Suppressor macrophage treated with lipopolysaccharide for 1 hour (primary cell): Measurements from ENCODE around the gene COG4.
A peak's percentile ranks its signal among the peaks of the same experiment; 100 is the strongest.
"Not testable (repeated sequence)": the region's sequence is repeated elsewhere in the genome, so short reads cannot be mapped to it uniquely, and the experiment has no call there.

Experiments used
- DNase-seq, 3 donors: peaks; one replicate each; pipeline ENCODE4 v3.0.0-alpha.2; 2020 to 2022

The COG4 gene

DNA sequence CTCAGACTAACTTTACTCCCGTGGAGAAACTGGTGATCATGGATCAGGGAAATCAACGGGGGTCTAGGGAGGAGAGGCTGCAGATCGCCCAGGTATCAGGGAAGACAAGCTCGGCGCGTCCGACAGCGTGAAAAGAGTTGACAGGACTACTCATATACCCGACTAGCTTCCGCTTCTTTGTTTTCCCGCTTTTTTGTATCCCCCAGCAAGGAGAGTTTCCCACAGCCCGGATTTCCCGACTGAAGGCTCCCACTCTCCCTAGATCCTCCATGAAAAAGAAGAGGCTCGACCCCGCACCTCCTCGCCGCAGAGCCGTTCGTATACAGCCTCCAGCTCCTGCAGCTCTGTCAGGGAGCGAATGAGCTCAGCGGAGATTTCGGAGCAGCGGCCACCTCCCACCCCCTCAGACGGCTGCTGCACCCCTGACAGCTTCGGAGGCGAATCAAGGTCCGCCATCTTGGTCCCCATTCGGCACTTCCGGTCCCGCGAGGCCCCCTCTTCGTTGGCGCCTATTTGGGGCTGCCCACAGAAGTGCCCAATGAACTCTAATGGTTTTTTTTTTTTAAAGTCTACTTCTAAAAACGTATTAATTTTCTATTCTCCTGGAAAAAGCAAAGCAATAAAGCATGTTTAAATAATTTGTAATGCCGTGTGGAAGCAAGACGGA is at the start of gene COG4:
COG4 (minus strand) TSS at position 479 of the 667 bp plus-strand sequence; CDS start at position 468, 11 bp downstream.
- peak; percentile 93 to 94 (median 93) for DNase-seq

DNA sequence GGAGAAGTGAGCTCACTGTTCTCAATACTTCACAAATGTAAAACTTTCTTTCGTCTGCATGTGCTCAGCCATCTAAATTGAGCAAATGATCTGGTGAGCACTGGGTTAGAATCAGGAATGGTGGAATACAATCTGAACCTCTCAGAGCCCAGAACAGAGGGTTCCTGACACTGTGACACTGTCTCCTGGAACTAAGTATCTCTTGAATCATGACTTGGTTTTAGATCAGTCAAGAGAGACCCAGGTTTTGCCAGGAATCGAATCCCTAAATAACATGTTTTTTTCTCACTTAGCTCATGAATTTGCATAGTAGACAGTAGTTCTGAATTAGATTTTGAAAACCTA is 49.5 kb upstream of the COG4 start:
- no peak for DNase-seq

DNA sequence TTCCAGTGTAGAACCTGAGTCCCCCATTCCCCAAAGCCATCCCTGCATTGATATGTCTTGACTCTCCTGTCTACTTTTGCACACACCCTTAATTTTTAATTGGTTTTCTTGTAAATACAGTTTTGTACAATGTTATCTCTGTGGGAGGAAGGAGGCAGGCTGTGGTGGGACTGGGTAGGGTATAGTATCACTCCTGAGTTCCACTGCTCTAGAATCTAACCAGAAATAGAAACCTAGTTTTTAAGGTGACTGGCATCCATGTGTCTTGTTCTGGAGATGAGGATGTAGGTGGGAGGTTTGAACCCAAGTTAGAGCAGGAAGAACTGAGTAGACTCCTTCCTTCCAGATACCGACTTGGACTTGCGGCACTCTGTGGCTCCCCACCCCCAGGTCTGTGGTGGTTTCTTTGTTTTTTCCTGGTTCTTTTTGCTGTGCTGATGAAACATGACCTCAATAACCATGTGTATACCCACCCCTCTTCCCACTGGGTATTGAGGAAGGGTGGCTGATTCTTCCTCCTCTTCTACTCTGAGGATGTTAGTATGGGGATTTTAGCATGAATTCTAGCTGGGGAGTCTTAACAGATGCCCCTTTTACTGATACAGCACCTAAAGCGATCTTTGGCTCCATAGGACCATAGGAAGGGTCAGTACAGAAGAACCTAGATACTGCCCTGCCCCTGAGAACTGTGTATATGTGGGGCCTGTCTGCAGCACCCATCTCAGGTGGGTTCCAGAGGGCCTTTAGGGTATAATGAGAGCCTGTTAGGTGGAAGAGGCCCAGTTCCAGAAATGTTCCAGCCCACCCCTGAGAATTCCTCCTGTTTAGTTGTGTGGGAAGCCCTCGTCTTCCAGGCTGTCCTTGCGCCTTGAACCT is 48.9 kb upstream of the COG4 start:
- DNase-seq: peak; percentile 12 to 46 (median 36)

DNA sequence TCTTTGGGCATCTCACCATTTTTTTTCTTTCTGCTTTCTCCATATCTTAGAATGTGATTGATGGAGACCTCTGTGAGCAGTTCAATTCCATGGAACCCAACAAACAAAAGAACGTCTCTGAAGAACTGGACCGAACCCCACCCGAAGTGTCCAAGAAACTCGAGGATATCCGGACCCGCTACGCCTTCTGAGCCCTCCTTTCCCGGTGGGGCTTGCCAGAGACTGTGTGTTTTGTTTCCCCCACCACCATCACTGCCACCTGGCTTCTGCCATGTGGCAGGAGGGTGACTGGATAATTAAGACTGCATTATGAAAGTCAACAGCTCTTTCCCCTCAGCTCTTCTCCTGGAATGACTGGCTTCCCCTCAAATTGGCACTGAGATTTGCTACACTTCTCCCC is 48.3 kb upstream of the COG4 start:
- DNase-seq: no peak

DNA sequence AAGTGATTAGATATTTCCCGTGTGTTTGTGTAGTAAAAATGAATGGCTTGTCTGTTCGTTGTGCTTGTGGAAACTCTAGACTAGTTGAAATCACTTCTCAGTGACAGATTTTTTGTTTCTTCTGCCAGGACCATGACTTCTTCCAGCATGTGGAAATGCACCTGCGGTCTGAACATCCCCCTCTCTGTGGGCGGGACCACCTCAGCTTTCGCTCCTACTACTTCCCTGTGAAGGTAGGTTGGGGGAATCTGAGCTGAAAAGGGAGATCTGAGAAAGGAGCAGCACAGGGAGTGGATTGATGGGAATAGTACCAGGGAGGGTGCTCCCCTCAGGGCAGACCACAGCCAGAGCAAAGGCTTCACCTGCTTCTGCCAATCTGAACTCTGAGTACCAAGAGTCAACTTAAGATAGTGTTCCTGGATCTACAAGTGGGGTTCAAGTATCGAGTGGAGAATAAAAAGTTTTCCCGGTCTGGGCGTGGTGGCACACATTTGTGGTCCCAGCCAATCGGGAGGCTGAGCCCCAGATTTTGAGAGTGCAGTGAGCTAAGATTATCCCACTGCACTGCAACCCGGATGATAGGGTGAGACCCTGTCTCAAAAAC is 47.7 kb upstream of the COG4 start:
- no peak for DNase-seq

DNA sequence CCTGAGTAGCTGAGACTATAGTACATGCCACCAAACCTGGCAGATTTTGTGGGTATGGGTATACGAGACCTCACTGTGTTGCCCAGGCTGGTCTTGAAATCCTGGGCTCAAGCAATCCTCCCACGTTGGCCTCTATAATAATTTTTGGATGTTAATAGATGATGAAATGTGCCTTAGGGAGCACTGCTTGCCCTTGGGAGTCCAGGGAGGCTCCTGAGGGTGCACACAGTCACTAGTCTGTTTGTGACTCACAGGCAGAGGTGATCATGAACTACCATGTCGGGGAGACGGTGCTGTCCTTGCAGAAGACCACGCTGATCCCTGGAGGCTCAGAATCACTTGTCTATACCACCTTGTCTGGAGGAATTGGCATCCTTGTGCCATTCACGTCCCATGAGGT is 46.4 kb upstream of the COG4 start:
- no peak for DNase-seq

DNA sequence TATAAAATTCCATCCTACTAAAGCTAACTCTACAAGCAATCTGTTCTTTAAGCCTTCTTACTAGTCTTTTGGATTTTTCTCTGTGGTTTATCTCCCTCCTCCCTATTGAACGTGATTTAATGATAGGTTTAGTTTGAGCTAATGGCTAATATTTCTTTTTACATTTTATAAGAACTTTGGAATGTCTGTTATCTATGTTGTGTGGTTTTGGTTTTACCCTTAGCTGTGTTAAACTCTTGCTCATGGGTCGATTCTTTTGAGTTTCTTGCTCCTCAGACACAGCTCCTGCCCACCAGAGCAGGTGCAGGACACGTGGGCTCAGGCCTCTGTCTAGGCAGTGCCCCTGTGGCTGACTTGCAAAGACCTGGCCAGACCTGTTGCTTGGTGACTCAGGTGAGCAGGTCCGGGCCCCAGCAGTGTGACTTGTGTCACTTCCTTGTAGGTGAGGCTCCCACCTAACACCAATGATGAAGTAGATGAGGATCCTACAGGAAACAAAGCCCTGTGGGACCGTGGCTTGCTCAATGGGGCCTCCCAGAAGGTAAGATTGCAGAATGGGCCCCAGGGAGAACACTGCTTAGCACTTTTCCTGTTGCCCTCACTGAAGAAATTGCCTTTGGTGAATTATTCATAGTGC is 45.4 kb upstream of the COG4 start:
- no peak for DNase-seq

DNA sequence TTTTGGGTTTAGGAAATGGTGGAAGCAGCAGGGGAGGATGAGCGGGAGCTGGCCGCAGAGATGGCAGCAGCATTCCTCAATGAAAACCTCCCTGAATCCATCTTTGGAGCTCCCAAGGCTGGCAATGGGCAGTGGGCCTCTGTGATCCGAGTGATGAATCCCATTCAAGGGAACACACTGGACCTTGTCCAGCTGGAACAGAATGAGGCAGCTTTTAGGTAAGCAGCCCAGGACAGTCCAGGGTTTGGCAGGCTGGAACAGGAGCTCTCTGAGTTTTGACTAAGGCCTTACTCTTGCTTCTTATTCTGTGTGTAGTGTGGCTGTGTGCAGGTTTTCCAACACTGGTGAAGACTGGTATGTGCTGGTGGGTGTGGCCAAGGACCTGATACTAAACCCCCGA is 41.7 kb upstream of the COG4 start:
- DNase-seq: no peak

DNA sequence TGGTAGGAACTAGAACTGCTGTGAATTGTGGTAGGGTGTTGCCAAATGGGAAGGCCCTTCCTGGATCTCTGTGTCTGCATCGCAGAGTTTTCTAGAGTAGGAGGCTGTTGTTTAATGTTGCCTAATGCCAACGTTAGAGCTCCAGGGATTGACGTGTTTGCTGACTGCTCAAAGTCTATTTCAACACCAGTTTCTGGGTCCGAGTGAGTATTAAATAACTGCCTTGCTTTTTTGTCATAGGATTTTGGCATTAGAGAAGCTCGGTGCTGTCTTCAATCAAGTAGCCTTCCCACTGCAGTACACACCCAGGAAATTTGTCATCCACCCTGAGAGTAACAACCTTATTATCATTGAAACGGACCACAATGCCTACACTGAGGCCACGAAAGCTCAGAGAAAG is 40.3 kb upstream of the COG4 start:
- no peak for DNase-seq

DNA sequence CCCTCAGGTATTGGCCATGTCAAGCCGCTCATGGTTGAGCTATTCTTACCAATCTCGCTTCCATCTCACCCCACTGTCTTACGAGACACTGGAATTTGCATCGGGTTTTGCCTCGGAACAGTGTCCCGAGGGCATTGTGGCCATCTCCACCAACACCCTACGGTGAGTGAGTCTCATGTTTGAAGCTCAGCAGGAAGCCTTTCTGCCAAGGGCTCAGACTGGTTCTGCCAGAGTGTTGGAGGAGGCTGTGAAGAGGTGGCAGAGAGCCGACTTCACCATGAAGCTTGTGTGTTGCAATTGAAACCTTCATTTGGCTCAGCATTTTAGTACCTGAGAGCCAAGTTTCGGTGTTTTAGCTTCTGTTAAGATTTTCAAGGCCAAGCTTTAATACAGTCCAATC is 38.3 kb upstream of the COG4 start:
- DNase-seq: no peak

DNA sequence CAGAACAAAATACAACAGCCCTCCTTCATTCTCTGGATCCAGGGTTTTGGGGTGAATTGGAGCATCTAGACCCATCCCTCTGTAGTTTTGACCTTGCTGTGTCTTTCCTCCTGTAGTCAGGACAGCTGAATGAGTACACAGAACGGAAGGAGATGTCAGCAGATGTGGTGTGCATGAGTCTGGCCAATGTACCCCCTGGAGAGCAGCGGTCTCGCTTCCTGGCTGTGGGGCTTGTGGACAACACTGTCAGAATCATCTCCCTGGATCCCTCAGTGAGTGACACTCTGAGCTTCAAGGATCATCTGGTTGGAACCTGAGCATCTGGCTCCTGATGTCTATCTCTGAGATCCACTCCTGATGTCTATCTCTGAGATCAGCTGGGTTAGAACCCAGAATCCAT is 32.7 kb upstream of the COG4 start:
- no peak for DNase-seq

DNA sequence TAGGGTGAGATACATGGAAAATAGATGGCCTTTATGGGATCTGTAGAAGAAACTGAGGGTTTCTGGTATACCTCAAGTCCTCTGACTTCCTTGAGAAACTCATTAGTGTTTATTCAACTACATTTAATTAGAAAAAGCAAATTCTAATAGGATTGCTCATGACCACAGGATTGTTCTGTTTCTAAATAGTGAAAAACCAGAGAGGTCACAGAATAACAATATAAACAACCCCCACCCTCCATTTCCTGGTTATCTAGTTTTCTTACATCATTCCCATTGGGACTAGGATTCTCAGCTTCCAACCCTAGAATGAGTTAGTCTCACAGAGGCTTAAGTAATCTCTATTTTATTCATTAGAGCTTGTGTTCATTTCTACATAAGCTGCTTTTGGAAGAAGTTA is 30.3 kb upstream of the COG4 start:
- no peak for DNase-seq

DNA sequence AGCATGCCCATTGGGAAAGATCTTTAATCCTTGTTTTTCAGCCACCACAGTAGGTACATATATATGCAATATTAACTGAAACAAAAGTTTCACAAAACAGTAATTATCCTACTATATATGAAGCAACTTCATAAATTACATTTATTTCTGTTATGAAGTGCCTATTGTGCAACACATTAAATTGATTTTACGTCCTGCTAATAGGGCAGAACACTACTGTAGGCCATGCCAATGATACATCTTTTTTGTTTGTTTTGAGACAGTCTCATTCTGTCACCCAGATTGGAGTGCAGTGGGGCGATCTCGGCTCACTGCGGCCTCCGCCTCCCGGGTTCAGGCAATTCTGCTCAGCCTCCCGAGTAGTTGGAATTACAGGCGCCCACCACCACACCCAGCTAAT is 29.3 kb upstream of the COG4 start:
- DNase-seq: no peak

DNA sequence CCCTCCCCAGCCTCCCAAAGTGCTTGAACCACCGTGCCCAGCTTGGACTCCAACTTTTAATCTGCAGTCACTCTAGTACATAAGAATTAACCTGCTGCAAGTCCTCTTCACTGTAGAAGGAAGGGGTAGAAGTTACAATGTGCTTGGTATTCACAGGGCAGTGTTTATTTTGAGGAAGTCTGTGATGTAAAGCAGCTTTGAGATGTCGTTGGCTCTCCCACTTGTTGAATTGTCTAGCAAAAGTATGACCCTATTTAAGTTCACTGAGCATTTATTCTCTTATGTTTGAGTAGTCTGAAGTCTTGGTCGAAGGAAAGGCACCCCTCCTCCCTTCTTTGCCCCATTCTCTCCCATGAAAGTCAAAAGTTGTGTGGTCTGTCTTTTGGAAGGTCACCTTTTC is 28.4 kb upstream of the COG4 start:
- no peak for DNase-seq

DNA sequence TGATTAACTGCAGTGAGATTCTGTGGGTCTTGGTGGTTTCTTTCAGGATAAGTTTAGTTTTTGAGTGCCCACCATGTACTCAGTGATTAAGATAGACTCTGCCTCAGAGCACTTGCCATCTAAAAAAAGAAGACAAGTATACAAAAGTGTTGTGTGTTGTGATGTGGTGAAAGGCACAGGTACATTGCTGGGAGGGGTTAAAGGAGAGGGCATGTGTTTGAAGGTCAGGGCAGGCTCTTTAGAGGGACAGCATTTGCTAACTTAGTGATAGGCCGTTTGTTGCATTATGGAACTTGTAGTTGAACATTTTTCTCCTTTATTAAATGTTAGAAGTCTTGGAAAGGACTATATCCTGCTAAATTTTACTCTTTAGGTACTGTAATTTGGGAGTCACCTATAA is 26.7 kb upstream of the COG4 start:
- DNase-seq: no peak

DNA sequence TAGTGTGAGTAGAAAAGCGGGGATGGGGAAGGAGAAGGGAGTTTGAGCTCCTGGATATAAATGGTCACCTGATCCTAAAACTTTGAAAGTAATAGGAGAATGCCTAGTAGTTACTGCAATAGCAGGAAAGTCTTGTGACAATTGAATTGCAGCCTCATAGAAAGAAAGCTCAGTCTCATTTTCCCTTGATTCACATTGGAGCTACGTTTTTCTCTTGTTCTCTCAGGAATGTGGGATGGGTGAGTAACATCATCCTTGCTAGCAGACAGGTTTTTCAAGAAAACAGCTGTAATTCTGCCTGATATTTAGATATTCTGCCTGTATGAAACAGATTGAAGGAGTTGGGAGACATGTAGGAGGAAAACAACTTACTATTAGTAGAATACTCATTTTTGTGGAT is 25.6 kb upstream of the COG4 start:
- no peak for DNase-seq

DNA sequence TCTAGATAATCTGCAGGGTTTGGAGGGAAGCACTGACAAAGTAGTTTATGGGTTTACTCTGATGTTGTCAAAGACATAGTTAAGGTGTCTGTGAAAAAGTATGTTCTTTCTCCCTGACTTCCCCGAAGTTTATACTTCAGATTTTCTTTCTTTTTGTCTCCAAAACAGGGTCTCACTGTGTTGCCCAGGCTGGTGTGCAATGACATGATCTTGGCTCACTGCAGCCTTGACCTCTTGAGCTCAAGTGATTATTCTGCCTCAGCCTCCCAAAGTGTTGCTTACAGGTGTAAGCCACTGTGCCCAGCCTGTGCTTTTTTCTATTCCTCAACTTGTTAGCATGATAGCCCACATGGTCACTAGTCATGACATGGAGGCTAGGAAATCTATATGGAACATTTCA is 21.2 kb upstream of the COG4 start:
- no peak for DNase-seq

DNA sequence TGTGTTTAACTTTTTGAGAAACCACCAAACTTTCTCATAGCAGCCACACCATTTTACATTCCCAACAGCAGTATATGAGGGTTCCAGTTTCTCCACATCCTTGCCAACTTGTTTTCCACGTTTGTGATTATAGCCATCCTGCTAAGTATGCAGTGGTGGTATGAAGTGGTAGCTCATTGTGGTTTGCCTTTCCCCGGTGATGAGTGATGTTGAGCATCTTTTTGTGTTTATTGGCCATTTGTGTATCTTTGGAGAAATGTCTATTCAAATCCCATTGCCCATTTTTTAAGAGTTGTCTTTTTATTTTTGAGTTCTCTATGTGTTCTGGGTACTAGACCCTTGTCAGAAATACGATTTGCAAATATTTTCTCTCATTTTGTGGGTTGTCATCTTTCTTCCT is 17.6 kb upstream of the COG4 start:
- DNase-seq: no peak

DNA sequence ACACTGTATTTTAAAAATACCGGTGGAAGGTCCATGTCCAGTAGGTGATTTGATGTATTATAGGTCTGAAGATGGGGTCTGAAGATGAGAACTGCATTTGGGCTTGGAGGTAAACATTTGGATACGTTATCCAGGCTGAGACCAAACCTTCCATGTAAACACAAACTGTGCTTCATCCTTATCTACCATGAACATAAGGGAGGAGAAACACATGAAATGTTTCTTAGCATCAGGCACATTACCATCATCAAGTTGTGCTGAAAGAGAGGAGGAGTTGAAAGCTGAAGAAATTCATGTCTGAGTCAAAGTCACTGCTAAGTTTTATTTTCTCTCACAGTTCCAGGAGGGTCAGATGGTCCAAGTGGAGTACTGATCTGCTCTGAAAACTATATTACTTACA is 11.6 kb upstream of the COG4 start:
- DNase-seq: no peak

DNA sequence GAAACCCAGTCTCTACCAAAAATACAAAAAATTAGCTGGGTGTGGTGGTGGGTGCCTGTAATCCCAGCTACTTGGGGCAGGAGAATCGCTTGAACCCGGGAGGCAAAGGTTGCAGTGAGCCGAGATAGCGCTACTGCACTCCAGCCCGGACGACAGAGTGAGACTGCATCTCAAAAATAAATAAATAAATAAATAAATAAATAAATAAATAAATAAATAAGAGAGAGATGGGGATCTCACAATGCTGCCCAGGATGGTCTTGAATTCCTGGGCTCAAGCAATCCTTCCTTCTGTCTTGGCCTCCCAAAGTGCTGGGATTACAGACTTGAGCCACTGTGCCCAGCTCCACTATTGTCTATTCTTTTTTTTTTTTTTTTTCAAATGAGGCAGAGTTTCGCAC is 6.6 kb upstream of the COG4 start:
- DNase-seq: not testable (repeated sequence)

DNA sequence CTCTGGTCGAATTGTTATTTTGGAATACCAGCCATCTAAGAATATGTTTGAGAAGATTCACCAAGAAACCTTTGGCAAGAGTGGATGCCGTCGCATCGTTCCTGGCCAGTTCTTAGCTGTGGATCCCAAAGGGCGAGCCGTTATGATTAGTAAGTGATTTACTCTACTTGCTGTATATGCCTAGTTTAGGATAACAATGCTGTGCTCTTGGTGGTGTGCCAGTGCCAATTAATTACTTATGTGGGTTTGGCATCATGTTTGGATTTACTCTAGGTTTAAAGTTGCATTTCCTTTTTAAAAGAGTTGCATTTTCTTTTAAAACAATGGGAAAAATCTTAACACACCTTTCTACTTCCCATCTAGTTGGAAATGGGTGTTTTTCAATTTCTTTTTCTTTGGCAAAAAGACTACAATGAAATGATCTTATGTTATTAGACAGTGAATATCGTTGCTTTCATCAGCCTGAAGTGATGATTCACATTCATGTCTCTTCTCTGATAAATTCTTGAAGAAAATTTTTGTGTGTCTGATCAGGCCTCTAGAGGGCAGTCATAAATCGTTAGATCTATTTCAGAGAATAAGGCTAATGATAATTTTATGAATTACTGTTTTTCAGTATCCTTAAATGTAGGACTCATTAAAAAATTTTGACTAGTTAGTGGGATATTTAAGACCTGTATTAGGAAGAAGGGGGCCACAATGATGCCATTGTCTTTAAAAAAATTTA is 5.9 kb upstream of the COG4 start:
- peak; percentile 52 to 77 (median 73) for DNase-seq

DNA sequence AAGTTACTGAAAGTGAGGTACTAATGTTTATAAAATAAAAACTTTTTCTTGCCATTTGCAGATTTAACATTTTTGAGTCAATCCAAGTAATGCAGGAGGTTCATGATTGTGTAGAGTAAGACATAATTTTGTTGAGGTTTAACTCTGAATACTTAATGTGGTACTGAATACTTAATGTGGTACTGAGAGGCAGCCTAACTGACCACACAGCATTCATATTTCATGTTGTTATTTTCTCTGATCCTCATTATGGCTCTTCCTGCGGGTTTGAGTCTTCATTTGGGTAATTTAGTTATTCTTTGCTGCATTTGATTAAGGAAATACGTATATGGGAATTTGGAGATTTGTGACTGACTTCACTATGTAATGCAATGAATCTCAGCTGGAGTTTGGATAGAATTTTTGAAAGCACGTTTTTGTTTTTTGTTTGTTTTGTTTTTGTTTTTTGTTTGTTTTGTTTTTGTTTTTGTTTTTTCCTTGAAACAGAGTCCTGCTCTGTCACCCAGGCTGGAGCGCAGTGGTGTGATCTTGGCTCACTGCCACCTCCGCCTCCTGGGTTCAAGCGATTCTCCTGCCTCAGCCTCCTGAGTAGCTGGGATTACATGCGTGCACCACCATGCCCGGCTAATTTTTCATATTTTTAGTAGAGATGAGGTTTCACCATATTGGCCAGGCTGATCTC is 4.1 kb upstream of the COG4 start:
- no peak for DNase-seq
